Hematopoietic multipotent progenitor cell treated with erythropoietin and hydrocortisone succinate and interleukin-3 and kit ligand, for 6 days (in vitro differentiated cells): ENCODE measurements around the gene GABRR1.

Experiments
- DNase-seq: peaks from one replicate; pipeline ENCODE4 v3.0.0-alpha.2; 2015

The GABRR1 gene

DNA sequence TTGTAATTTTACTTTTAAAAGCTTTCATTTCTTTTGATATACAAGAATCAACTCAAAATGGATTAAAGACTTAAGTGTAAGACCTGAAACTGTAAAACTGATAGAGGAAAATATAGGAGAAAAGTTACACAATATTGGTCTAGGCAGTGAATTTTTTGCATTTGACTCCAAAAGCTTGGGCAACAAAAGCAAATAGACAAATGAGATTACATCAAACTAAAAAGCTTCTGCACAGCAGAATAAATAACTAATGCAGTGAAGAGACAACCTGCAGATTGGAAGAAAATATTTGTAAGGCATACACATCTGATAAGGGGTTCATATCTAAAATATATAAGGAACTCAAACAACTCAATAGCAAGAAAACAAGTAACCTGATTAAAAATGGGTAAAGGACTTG is 3.0 kb downstream of the GABRR1 start:
- DNase-seq: no peak

DNA sequence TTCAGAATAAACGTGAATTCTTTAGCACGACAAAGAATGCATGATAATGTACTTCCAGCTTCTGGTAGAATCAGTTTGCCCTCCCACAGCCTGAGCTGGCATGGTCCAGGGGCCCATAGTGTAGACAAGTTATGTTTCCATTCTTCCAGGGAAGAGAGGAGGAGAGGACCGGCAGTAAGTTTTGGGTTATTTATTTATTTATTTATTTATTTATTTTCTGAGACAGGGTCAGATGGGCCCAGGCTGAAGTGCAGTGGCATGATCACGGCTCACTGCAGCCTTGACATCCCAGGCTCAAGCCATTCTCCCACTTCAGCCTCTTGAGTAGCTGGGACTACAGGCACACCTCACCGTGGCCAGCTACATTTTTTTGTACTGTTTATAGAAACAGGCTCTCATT is 4.7 kb downstream of the GABRR1 start:
- DNase-seq: no peak

DNA sequence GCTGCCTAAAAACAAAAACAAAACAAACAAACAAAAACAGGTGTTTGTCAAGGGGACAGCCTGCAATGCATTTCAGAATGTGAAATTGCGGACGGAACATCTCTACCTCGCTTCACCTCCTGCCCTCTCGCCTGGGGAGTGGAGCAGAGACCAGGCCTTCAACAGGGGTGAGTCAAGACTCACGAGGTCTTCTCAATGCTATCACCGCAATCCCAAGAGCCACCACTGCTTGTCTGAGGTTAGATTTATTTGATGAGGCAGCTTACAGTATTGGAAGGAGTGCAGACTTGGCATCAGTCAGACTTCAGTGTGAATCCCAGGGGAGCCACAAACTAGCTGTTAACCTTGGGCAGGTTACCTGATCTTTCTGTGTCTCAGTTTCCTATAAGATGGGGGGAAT is 7.7 kb downstream of the GABRR1 start:
- no peak for DNase-seq

DNA sequence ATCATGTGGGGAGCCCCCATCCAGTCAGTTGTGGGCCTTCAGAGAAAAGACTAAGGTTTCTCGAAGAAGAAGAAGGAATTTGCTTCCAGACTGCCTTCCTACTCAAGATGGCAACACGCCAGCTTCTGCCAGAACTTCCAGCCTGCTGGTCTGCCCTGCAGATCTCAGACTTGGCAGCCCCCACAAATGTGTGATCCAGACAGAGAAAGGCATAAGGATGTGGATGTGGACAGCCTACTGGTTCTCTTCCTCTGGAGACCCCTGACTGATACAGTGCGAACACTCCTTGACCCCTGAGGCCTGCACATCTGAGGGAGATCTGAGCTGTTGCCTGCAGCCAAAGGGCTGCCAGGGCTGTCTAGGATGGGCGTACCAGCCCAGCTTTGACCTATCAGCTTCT is 8.6 kb downstream of the GABRR1 start:
- DNase-seq: no peak

DNA sequence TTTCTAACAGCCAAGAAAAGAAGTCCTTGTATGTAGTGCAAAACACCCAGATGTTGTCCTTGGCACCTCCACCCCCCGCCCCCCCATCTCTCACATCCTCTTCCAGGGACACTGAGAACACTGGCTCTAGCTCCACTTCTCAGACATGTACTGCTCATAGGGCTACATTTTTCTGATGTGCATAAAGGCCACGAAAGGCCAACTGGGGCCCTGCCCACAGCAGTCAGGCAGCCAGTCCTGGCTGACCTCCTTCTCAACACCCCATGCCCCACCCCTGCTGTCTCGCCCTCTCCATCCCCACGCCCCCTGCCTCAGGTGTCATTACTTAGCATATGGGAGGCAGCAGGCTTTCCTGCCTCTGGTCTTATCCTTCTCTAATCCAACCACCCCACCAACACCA is 11.3 kb downstream of the GABRR1 start:
- no peak for DNase-seq

DNA sequence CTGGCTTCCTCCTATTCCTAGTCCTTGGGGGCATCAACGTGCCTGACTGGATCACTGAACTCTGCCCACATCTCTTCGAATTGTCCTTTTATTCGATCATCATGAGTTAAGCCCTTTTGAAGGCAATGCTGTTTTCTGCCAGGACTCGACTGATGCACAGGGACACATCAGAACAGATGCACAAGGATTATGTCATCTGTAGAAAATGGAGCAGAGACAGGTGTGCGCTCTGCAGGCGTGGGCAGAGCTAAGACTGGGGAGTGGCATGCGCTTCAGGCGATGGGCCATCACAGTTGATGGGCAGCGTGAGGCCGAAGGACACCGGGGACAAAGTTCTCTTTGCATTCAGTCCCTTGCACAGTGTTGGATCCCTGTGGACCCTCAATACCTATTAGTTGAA is 13.1 kb downstream of the GABRR1 start:
- DNase-seq: no peak

DNA sequence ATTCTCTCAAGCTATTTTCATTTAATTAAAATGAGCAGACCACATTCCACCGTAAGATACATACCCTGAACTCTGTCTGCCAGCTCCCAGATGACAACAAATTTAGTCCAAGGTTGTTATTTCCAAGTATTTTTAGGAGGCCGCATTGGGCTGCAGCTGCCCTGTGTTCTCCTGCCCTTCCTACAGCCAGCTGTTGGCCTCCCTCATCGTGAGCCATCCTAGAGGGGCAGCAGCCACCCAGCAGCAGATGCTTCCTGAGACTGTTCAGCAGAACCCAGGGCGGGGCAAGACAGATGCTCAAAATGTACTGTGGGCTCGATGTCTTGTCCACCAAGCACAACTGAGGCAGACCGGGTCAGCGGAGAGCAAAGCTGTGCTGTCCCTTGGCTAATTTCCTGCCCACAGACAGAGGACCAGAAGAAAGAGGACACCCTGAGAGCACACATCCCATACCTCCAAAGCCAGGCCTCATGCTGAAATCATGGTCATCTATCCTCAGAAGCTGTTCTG is 16.4 kb downstream of the GABRR1 start:
- no peak for DNase-seq

DNA sequence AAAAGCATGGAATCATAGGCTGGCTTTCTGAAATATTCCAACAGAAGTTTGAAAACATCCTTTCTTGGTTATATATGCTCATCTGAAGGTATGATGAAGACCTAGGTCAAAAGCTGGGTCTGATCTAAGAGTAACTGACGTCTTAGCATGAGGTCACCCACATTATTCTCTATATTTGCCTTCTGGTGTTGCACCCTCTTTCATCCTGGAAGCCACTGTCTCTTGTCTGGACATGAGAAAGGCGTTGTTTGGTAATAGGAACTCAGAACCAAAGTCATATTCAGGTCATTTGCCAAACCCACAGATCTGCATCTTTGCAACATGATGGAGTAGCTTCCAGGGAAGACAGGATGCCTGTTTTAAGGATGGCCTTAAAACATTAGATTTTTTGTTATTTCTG is 17.6 kb downstream of the GABRR1 start:
- DNase-seq: no peak

DNA sequence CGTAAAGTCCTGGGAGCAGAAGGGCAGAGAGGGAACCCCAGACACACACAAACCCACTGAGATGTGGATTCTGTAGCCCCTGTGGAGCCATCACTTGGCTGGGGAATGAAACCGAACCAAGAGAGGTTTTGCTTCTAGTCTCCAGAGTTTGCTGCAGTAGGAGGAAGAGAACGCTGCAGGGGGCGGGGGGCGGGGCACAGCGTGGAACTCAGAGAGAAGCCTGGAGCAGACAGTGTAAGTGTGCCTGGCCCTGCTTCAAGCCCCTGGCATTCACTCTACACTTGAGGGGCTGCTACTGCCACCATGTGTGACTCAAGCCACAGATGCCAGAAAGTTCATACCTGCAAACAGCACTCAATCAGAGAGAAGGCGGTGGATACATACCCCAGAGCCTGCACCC is 18.9 kb downstream of the GABRR1 start:
- no peak for DNase-seq

DNA sequence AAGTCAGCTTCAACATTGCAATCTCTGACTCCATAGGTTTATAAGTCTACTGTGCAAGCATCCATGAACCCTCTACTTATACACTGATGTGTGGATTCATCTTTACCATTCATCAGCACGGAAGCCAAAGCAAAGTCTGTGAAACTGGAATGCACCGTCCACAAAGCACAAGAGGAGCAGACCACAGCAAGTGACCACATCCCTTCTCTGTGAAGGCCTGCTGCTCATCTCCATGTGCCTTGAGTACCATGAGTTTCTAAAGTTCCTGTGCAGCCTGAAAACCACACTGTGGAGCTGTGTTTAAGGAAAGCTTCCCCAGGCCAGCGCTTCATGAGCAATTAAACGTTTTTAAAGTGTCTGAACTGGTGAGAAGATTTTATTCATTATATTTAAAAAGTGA is 20.0 kb downstream of the GABRR1 start:
- no peak for DNase-seq

DNA sequence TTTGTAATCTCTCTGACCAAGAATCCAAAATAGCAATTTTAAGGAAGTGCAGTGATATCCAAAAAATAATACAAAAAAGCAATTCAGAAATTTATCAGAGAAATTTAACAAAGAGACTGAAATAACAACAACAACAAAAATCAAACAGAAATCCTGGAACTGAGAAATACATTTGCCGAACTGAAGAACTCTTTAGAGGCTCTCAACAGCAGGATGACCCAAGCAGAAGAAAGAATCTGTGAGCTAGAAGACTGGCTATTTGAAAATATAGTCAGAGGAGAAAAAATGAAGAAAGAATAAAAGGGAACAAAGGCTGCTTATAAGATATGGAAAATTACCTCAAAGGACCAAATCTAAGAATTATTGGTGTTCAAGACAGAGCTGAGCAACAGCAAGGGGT is 22.6 kb downstream of the GABRR1 start:
- no peak for DNase-seq

DNA sequence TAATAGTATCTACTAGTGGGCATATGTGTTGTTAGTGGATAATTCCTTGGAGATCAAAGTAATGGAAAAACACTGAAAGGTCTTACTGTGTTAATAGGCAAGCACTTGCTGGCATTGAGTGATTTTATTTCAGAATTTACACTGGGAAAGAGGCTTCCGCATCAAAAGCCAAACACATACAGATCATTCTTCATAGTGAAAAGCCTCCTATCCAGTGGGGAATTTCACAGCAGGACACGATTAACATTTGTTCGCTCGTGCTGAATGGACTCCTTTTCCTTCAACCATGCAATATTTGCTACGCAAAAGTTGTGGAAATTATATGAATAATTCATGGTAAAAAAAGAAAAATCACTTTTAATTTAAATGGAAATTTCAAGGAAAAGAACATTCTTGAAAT is 26.4 kb downstream of the GABRR1 start:
- DNase-seq: no peak

DNA sequence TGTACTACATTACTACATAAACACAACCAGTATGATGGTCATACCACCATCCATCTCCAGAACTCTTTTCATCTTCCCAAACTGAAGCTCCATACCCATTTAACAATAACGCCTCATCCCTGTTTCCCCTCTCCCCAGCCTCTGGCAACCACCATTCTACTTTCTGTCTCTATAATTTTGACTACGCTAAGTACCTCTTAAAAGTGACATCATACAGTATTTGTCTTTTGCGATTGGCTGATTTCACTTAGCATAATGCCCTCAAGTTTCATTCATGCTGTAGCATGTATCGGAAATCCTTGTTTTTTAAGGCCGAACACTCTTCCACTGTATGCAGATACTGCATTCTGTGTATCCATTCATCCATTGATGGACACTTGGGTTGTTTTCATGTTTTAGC is 29.7 kb downstream of the GABRR1 start:
- DNase-seq: no peak

DNA sequence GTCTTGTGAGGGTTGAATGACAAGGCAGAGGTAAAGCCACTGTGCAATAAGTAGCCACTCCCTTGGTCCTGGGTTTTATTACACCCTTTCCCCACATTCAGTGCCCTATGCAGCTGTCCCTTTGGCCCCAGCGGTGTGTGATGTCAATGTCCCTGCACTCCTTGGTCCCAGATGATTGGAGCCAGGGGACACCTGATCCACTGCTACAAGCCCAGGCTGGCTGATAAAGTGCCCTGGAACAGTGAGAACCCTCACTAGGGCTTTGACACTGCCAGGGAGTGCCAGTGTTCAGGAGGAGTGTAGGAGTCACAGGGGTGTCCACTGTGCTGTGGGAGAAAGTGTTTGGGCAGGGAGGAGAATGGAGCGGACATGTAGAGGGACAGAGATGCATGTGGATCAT is 30.4 kb downstream of the GABRR1 start:
- DNase-seq: no peak

DNA sequence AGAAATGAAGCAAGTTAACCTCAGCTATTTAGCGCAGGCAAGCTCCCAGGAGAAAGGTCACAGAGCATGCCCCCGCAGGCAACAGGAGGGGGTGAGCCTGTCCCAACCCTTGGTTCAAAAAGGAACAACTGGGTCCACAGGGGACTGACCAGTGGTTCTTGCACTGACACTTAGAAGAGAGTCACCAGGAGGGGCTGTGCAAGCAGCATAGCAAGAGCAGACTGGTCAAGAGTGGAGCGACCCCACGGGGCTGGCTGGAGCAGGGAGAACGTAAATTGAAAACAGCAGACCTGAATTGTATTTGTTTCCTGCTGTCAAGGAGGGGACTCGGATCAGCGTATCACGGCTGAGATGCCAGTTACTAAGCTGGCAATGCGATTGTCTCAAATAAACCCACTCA is 32.8 kb downstream of the GABRR1 start:
- no peak for DNase-seq

DNA sequence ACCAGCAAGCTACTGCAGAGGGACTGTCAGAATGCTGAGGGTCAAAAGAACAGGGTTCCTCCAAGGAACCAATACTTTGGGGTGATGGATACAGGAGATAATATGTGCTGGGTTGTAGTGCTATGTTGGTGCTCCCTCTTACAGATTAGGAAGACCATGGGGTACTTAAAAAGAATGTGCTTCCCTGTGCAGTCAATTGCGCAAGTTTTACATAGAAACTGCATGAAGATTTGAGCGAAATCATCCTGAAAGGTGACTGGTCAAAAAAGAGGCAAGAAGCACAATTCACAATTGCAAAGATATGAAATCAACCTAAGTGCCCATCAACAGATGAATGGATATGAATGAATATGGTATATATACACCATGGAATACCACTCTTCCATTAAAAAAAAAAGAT is 33.9 kb downstream of the GABRR1 start:
- DNase-seq: no peak

DNA sequence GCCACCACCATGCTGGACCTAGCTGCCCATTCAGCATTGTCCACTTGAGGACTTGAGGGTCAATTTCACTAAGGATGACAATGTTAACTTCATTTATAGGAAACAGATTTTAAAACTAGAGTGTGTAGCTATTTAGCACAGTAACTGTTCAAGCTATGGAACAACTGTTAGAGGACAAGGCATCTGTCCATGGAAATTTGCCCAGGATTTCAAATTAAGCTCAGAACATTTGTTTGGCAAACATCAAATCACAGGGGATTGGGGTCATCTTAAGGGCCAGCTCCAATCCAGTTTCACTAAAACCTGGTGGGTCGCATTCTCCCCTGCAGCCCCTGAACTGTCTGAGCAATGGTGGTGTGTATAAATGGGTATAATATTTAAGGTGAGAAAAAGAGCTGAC is 36.2 kb downstream of the GABRR1 start:
- DNase-seq: no peak

DNA sequence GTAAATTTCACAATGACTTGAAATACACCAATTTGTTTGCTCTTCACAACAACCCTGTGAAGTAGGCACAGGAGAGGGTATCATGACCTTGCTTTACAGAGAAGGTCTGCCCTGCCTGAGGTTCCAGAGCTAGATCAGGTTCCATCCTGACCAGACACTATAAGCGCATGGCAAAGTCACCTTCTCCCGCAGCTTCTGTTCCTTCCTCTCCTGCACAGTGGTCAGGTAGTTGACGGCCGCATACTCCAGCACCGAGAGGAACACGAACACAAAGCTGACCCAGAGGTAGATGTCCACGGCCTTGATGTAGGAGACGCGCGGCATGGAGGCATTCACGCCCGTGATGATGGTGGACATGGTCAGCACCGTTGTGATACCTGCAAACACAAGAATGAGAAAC is 37.0 kb downstream of the GABRR1 start:
- DNase-seq: no peak

DNA sequence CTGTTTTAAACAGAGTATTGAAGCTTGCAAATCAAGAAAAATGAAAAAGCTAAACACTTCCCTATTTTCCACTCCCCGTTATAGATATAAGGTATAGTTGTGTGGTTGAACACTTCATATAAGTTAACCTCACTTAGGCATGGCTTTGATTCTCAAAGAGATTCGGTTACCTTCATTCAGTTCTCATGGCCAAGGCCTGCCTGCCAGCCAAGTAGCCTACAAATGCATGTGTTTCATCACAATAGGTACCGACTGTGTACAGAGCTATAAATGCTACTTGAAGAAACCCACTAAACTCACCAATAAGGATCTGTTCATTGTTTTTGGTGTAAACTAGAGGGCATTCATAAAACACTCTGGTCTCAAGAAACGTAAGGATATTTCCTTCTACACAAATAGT is 43.5 kb downstream of the GABRR1 start:
- no peak for DNase-seq

DNA sequence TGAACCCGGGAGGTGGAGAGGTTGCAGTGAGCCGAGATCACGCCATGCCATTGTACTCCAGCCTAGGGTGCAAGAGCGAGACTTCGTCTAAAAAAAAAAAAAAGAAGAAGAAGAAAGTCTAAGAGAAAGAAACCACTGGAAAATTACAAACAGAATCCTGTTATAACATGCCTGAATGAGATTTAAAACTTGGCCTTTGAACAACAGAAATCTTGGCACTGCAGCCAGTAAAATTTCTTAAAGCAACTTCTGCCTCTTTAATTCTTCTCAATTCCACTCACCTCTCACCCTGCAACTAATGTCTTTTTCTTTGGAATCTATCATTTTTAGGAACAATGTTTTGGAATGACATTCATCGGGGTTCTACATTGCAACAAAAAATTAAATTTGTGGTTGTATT is 45.0 kb downstream of the GABRR1 start:
- DNase-seq: no peak

DNA sequence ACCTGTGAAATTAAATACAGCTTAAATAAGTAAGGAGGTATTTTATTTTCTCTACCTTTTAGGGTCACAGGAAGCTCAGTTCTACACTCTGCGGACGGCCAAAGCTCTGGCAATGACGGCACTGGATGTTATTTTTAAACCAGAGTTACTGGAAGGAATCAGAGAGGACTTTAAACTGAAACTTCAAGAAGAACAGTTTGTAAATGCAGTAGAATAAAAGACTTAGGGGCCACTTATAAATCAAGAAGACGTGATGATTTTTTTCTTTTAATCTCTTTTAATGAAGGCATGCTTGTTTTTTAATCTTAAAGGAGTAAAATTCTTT is 55.1 kb downstream of the GABRR1 start:
- no peak for DNase-seq

DNA sequence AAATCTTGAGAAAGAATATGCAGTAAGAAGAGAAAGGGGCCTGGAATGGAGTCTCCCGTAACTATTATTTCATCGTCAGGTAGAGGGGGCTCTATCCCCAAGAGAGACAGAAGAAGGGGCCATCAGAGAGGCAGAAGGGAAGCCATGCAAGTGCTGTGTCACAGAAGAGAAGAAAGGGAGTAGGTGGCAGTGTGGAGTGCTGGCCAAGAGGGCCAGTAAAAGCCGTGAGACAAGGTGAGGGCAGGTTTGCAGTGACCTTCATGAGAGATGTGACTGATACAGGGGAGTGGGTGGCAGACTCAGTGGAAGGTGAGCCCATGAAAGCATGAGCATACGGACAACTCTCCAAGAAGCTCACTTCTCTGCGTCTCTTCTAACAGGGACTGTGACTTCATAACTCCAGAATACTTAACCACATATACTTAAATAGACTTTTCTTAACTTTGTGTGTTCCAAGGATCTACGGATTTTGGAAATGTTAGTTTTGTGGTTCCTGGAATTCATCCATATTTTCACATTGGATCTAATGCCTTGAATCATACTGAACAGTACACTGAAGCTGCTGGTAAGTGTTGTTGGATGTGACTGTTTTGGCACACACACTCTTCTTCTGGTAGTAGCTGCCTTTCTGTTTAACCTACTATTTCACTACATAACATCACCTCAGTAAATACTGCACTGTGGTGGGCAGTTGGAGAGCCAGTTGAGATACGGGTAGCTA is 55.7 kb downstream of the GABRR1 start:
- DNase-seq: no peak

DNA sequence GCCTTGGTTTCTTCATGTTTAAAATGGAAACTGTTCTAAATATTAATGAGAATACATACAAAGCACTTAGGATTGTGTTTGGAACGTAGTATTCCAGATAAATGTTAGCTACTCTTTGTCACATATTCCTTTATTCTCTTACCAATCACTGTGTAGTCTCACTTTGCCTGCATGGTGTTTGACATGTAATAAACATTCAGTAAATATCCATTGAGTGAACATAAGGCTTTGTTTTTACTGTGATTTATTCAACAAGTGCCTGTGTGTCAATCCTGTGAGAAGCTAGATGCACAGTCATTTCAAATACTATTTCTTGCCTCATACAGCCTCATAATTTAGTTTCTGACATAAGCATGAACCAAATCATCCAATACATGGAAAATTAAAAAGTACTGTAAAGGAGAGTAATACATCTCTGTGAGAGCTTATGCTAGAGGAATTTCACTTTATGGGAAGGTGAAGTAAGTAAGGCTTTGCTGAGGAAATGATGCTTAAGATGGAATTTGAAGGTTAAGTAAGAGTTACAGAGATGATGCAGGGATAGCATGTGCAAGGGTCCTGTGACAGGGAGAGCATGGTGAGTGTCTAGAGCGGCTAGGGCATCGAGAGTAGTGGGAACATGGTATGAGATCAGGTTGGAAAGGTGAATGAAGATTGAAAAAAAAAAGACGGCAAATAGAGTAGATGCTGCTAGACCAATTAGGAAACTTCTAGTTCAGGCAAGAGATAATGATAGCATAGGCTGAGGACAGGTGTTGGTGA is 56.6 kb downstream of the GABRR1 start:
- no peak for DNase-seq

DNA sequence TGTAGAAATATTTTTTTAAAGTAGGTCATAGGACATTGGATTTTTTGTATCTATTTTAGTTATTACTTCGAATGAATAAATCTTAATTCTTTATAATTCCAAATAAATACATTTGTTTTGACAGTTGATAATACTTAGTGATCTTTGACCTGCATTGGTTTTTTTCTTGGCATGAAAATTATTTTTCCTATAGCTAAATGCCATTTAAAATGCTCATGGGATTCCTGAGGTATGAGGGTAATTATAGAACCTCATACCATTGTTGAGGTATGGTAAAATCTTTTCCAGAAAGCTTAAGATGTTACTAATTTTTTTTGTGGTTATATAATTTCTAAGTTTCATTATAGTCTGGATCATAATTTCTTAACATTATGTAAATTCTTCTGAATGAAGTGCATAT is 63.0 kb downstream of the GABRR1 start:
- DNase-seq: no peak
